Fibroblast of upper back skin (primary cell): ENCODE results near the gene NCKAP5.
A peak's percentile ranks its signal among the peaks of the same experiment; 100 is the strongest.

Experiments
- DNase-seq: peaks from one replicate; pipeline ENCODE4 v3.0.0-alpha.2; 2013

Gene NCKAP5

GRCh38 chr2:133377021-133377481, 191.2 kb downstream of the NCKAP5 start:
- DNase-seq = peak; percentile 92

DNA sequence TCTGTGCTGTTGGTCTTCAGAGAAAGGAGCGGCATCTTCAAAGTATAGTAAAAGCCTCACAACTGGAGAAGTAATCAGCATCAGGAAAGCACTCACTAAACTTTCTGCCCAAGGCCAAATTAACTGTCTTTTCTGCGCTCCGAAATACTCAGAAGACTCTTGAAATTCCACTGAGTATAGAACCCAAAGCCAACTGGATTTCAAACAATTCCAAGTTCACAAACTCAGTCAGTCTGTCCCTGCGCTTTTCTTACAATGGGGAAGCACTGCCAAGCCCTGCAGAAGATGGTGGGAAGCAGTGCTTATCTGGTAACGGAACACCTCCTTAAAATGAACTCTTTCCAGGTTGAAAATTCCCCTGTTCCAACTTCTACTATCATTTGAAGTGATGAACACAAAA, 193.5 kb downstream of the NCKAP5 start:
- DNase-seq = no peak

GRCh38 chr2:133371286-133371685, 197.0 kb downstream of the NCKAP5 start:
- DNase-seq = no peak

DNA sequence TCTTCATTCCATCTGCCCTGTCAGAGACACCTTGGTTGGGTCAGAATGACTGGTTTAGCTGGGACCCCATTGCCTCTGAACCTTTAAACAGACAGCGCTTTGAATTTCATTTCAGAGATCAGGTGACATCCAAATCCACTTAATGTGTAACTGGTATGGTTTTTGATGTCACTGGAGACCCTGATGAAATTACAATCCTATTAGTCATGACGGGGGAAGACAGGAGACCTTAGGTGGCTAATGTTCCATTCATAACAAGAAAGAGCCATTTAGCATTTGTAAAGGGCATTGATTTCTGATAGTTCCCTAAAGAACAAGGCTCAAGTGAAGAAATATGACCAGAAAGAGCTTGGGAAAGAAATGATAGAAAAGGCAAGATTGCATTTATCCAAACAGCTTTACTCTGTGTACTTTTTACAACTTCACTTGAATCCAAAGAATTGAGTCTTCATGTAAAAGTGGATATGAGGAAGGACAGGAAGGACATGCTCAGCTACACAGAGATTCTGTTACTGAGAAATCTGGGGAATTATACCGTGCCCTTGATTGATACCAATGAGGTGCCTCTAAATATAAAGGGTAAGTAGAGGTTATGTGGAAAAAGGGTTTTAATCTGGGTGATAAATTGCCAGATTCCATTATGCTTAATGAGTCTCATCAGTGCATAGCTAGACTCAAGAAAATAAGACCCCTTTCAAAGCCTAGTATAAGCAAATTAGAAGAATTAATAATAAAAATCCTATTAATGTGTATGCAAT, 198.2 kb downstream of the NCKAP5 start:
- DNase-seq = no peak

DNA sequence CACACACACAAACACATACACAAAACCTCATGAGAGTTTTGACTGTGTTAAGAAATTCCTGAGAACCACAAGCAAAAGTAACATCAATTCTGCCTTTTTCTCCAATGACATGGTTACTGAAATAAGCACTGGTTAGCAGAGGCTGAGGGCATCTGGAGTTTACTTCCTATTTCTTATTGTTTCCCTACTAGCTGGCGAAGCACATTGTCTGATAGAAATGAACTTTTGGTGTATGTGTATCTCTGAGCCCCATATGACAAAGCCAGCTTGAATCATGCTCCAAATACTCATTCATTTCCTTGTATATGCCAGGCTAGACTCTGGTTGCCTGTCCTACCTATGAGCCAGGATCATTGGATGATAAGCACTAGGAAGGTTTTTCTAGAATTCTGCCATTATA, 203.1 kb downstream of the NCKAP5 start:
- peak; percentile 9 for DNase-seq

DNA sequence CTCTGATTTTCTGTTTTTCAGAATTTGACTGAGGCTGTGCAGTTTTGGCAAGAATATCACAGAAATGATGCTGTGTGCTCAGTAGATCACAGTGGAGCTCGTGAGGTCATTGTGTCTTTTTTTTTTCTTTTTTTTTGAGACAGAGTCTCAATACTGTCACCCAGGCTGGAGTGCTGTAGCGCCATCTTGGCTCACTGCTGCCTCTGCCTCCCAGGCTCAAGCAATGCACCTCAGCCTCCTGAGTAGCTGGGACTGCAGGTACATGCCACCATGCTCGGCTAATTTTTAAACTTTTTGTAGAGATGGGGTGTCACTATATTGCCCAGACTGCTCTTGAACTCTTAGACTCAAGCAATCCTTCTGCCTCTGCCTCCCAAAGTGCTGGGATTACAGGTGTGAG, 203.6 kb downstream of the NCKAP5 start:
- DNase-seq = no peak

GRCh38 chr2:133363884-133364283, 204.4 kb downstream of the NCKAP5 start:
- no peak for DNase-seq

DNA sequence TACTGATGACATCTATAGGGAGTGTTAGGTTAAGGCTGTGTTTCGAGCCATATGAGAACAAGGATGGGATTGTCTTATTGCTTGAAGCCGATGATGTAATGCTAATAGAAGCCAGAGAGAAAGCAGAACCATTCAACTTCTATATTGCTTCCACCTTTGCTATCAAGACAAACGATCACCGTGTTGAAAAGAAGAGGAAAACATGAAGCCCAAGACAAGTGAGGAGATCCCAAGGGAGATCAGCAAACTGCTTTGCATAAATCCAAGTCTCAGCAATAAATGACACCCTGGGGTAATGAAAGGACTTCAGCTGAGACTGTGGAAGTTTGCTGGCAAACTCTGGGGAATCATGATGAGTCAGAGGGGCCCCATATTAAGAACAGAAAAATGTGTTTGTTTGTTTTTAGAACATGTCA, 206.2 kb downstream of the NCKAP5 start:
- DNase-seq = peak; percentile 56

DNA sequence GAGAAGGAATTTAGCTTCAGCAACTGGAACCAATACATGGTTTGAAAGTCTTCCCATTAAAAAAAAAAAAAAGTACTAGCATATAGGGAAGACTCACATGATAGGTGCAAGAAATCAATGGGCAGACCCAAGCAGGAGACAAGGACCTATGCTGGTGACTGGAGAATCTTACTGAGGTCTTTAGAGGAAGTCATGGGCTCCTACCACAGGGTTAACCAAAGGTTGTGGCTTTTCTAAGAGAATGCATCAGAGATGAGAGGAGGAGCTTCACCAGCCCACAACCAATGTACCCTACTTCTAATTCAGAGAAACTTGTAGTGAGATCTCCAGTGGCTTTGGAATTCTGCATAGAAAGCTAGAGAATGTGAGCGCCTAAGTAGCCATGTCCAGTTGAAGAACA, 207.4 kb downstream of the NCKAP5 start:
- DNase-seq = no peak

- DNase-seq = no peak
Measured at GRCh38 chr2:133360190-133360589, 208.1 kb downstream of the NCKAP5 start.

DNA sequence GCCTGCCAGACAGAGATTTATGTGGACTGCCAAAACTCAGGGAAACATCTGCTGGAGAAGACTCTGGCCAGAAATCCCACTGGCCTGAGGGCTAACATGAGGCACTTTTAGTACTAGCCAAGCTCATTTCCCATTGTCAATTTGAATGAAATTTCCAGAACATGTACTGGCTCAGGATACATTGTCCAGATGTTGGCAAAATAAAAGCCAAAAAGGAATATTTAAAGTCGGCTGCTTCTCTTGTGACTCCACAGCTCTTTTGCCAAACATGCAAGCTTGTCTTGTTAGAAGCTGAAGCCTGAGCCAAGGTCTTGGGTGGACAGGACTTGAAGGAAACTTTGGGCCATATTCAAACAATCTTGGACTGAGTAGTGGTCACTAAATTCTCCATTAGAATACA, 215.5 kb downstream of the NCKAP5 start:
- DNase-seq = no peak

DNA sequence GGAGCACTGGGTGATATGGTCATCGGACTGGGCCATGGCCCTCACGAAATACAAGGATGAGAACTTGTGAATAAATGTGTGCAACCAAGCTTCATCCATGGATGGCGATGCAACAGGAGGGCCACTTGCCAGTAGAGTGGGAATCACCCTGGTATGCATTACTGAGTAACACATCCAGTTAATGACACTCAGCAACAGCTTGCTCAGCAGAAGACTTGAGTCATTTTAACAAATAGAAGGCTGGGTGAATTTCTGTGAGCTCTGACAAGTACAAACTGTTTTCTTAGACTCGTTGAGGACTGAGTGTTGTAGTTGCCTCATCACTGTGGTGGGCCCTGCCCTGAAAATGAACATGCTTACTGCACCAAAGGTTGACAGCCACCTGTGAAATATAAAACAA, 221.6 kb downstream of the NCKAP5 start:
- peak; percentile 76 for DNase-seq

DNA sequence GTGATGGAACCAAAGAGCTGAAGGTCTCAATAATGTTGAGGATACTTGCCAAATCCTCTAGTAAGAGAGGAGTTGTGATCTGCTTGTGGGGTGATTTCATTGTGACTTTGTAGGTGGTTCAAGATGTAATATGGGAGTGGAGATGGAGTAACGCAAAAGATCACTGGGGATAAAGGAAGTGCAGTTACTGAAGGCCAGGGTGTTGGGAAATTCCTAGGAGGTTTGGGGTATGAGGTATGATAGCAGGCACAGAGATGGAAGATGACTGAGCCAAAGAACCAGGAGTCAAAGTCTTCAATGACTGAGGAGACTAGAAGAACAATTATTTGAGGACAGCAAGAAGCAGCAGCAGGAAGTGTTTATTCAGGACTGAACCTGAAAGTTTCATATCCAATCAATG, 222.6 kb downstream of the NCKAP5 start:
- no peak for DNase-seq

DNA sequence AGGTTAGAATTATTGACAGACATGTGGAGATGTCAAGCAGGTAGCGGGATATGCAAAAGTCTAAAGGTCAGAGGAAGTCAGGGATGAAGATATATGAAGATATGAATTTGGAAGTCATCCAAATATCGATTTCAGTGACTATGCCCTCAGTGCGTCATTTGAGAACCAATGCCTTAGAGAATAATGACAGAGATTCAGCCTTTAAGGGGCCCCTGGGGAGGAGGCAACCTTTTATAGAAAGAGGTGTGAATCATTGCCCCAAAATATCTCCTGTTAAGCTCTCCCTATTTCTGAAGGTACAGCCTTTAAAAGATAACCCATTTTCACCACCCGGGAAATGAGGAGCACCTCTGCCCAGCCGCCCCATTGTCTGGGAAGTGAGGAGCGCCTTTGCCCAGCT, 223.4 kb downstream of the NCKAP5 start:
- DNase-seq = no peak

- no peak for DNase-seq
Measured at GRCh38 chr2:133343018-133343352, 225.3 kb downstream of the NCKAP5 start.

- no peak for DNase-seq
Measured at GRCh38 chr2:133342286-133343017, 225.8 kb downstream of the NCKAP5 start.

DNA sequence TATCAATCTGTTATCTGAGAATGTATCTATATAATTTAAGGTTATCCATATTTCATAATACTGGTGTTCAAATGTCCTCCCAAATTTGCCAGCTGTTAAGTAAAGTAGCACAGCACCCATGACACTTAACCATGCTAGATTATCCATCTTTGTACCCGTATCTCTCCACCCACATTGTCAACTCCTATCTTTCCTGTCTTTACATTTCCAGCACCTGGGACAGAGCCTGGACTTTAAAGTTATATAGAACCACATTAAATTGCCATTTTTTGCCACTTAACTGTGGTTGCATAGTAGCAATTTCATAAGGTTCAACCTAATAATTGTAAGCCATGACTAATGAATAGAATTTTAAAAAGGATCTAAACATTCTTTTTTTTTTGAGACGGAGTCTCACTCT, 226.7 kb downstream of the NCKAP5 start:
- DNase-seq = no peak

- DNase-seq = peak; percentile 17
Measured at GRCh38 chr2:133338224-133338623, 230.0 kb downstream of the NCKAP5 start.

DNA sequence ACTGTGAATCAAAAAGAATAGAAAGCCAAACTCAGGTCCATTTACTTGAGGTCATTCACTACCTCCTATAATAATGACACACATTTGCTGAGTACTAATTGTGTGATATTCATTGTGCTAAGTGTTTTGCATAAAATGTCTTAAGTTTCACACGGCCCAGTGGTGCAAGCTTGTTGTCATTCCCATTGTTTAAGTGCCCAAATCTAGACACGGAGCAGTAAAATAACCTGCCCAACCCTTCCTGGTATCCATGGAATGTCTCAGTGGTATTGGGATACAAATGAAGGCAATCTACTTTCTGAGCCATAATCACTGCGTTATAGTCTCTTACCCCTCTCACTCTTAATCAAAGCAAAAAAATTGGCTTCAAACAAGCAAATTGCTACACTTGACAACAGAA, 233.3 kb downstream of the NCKAP5 start:
- DNase-seq = no peak

- DNase-seq = no peak
Measured at GRCh38 chr2:133333181-133333580, 235.1 kb downstream of the NCKAP5 start.

DNA sequence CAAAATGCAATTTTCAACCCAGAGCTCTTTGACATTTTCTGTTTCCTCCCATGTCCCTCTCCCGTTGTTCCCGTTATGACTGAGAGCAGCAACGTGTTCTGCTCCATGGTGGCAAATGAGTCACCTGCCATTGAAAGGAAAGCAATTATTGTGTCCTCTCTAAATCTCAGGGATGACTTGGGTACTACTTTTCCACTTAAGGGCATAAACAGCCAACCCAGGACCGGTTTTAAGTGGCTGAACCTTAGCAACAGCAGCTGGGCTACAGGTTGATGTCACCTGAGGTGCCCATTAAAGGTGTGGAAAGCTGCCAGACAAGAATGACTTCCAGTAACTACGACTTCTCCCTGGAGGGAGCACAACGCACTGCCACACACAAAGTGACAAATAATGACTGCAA, 236.8 kb downstream of the NCKAP5 start:
- DNase-seq = no peak

- peak; percentile 61 for DNase-seq
Measured at GRCh38 chr2:133326652-133327397, 241.4 kb downstream of the NCKAP5 start.

DNA sequence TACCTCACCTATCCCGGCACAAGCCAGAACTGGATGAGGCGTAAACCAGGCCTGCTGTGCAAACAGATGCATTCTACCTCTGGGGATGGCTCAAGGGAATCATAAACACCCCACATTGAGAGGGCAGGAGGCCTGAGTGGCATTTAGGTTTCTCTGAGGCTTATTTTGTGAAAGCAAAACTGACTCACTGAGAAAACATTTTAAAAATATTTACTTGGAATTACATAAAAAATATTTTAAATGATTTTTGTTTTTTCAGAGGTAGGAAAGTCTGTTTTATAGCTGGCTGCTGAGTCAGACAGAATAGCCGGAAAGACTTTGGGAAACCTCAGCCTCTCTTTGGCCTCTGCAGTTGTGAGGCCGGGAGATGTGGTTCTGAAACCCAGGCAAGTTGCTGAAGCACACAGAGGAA, 244.1 kb downstream of the NCKAP5 start:
- DNase-seq = peak; percentile 79

DNA sequence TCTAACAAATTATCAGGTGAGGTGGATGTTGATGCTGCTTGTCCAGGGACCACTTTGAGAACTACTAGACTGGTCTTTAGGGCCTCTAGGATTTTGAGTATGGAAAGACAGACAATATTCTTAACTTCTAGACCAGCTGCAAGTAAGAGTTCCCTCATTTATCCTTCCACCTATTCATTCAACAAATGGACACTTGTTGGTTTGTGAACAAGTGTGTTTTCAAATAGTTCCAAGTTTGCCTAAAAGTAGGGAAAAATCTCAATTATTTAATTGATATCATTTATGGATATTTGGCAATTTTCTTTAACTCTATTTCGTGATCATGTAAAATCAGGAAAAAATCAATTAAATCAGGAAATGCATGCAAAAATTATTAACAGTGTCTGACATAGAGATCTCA, 245.4 kb downstream of the NCKAP5 start:
- no peak for DNase-seq
